ENCODE measurements around the gene RCBTB2.
A peak's percentile ranks its signal among the peaks of the same experiment; 100 is the strongest.

The RCBTB2 gene

DNA sequence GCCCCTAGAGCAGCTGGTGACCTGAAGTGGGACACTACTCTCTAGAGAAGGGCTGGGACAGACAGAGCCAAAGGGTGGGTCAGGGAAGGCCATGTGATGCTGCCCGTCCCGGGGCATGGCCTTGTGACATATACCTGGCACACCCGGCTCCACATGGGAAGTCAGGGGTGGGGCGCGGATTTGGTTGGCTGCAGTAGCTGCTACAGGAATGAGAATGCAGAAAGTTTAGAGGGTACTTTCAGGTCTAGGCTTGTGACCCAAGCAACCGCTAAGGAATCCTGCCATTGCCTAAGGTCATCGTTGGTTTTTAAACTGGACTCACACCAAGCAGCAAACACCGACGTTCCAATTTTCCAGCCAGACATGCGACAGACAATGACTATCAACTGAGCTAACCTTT is 25.9 kb downstream of the RCBTB2 start:
- H3F3A ChIP-seq (ENCODE audit: control insufficient read depth, insufficient read depth) = no peaks in the 10 kb centered on the region
- no peaks in the 10 kb centered on the region for H3K9me2 ChIP-seq (replicated peaks; ENCODE audit: control insufficient read depth, low read length)
- no peak overlapping the region for H3K27ac ChIP-seq (ENCODE audit: low read depth, low read length)
- no peaks in the 10 kb centered on the region for H3K27me3 ChIP-seq (ENCODE audit: control insufficient read depth, low read length)
- no peak overlapping the region for H3K4me2 ChIP-seq (ENCODE audit: low read length)
- H3K4me1 ChIP-seq (ENCODE audit: control insufficient read depth, low read length) = peaks cover 23% of the 10 kb centered on the region
- H3K9me3 ChIP-seq (ENCODE audit: control insufficient read depth, insufficient read depth, low read length) = no peaks in the 10 kb centered on the region
- H3K4me3 ChIP-seq (ENCODE audit: low read length) = no peak overlapping the region
- no peaks in the 10 kb centered on the region for H3K79me2 ChIP-seq (ENCODE audit: control insufficient read depth, low read length)
- no peaks in the 10 kb centered on the region for H4K20me1 ChIP-seq (ENCODE audit: control insufficient read depth, insufficient read depth, low read depth, low read length)
- H3K36me3 ChIP-seq (ENCODE audit: control insufficient read depth, low read length) = peaks cover 6% of the 10 kb centered on the region
- TF ChIP-seq, protein P1, sequence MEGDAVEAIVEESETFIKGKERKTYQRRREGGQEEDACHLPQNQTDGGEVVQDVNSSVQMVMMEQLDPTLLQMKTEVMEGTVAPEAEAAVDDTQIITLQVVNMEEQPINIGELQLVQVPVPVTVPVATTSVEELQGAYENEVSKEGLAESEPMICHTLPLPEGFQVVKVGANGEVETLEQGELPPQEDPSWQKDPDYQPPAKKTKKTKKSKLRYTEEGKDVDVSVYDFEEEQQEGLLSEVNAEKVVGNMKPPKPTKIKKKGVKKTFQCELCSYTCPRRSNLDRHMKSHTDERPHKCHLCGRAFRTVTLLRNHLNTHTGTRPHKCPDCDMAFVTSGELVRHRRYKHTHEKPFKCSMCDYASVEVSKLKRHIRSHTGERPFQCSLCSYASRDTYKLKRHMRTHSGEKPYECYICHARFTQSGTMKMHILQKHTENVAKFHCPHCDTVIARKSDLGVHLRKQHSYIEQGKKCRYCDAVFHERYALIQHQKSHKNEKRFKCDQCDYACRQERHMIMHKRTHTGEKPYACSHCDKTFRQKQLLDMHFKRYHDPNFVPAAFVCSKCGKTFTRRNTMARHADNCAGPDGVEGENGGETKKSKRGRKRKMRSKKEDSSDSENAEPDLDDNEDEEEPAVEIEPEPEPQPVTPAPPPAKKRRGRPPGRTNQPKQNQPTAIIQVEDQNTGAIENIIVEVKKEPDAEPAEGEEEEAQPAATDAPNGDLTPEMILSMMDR (IDR thresholded peaks at IDR 0.05; ENCODE audit: low read depth, low read length, poor library complexity, severe bottlenecking) = no peak
- no peak for TF ChIP-seq EZH2phosphoT487 (IDR thresholded peaks at IDR 0.05; ENCODE audit: borderline replicate concordance, low read length)

DNA sequence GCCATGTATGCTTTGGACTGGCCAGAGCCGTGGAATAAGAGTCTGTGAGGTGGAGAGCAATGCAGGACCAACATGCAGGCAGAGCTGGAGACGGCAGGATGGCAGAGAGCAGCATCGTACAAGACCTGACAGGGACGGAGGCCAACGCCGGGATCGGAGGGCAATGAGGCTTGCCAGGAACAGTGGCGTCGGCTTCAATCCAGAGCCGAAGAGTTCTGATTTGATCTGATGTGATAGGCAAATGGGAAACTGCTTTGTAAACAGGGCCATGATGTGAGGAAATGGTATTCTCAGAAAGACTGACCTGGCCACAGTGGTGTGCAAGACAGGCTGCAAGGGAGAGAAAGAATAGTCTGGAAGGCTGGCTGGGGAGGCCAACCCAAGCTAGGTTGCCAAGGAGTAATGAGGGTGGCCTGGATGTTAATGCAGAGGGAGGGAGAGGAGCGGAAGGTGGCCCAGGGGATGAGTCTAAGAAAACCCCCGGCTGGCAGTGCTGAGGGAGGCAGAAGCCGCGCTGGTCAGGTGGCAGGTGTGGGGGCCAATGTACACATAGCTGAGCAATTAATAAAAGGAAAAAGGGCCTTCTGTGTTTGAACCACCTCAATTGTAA is 26.7 kb downstream of the RCBTB2 start:
- Histone ChIP-seq H3K27ac (ENCODE audit: low read depth, low read length) (no peak overlapping the region), H3K4me1 (ENCODE audit: control insufficient read depth, low read length) (peaks cover 31% of the 10 kb centered on the region), H3K9me3 (ENCODE audit: control insufficient read depth, insufficient read depth, low read length) (no peaks in the 10 kb centered on the region), H3K4me2 (ENCODE audit: low read length) (peak overlapping the region; percentile 51), H3K4me3 (ENCODE audit: low read length) (peak overlapping the region; percentile 35), H4K20me1 (ENCODE audit: control insufficient read depth, insufficient read depth, low read depth, low read length) (no peaks in the 10 kb centered on the region), H3K9me2 (replicated peaks; ENCODE audit: control insufficient read depth, low read length) (no peaks in the 10 kb centered on the region), H3K79me2 (ENCODE audit: control insufficient read depth, low read length) (no peaks in the 10 kb centered on the region), H3K27me3 (ENCODE audit: control insufficient read depth, low read length) (no peaks in the 10 kb centered on the region), H3K36me3 (ENCODE audit: control insufficient read depth, low read length) (peaks cover 2% of the 10 kb centered on the region), H3F3A (ENCODE audit: control insufficient read depth, insufficient read depth) (peaks cover 1% of the 10 kb centered on the region; the same call in 1 of the 2 replicates)
- TF ChIP-seq EZH2phosphoT487 (IDR thresholded peaks at IDR 0.05; ENCODE audit: borderline replicate concordance, low read length) = no peak
- TF ChIP-seq, protein P1 (IDR thresholded peaks at IDR 0.05; ENCODE audit: low read depth, low read length, poor library complexity, severe bottlenecking) = no peak

GRCh38 chr13:48505597-48506091 is 27.2 kb downstream of the RCBTB2 start:
- Histone ChIP-seq H4K20me1 (ENCODE audit: control insufficient read depth, insufficient read depth, low read depth, low read length) (no peaks in the 10 kb centered on the region), H3K27ac (ENCODE audit: low read depth, low read length) (no peak overlapping the region), H3F3A (ENCODE audit: control insufficient read depth, insufficient read depth) (peaks cover 6% of the 10 kb centered on the region; the same call in 1 of the 2 replicates), H3K9me2 (replicated peaks; ENCODE audit: control insufficient read depth, low read length) (no peaks in the 10 kb centered on the region), H3K79me2 (ENCODE audit: control insufficient read depth, low read length) (no peaks in the 10 kb centered on the region), H3K27me3 (ENCODE audit: control insufficient read depth, low read length) (no peaks in the 10 kb centered on the region), H3K4me2 (ENCODE audit: low read length) (peak overlapping the region; percentile 51), H3K4me3 (ENCODE audit: low read length) (peak overlapping the region; percentile 35), H3K4me1 (ENCODE audit: control insufficient read depth, low read length) (peaks cover 36% of the 10 kb centered on the region), H3K36me3 (ENCODE audit: control insufficient read depth, low read length) (peaks cover 5% of the 10 kb centered on the region), H3K9me3 (ENCODE audit: control insufficient read depth, insufficient read depth, low read length) (no peaks in the 10 kb centered on the region)
- TF ChIP-seq EZH2phosphoT487 (IDR thresholded peaks at IDR 0.05; ENCODE audit: borderline replicate concordance, low read length) = no peak
- TF ChIP-seq, protein P1 (IDR thresholded peaks at IDR 0.05; ENCODE audit: low read depth, low read length, poor library complexity, severe bottlenecking) = no peak

All from DOHH2 (cell line).